MG63 (cell line): ENCODE measurements around the gene ZNF391. TPM values are rescaled to one million over a fixed set of nuclear protein-coding genes. Genes with fewer than 3 reads are reported as not detected.
"Not testable (repeated sequence)": the region's sequence is repeated elsewhere in the genome, so short reads cannot be mapped to it uniquely, and the experiment has no call there.

Experiments used
- DNase-seq: peaks from one replicate; pipeline ENCODE4 v3.0.0-alpha.2; 2020
- H3K27me3 ChIP-seq: fragments of 250-450 bp; sonication (Bioruptor Pico); 2 replicates; pipeline ENCODE4 v1.5.1; 2020; ENCODE audit warnings: mild to moderate bottlenecking, moderate library complexity
- H3K36me3 ChIP-seq: fragments of 250-450 bp; sonication (Bioruptor Pico); 2 replicates; pipeline ENCODE4 v1.5.1; 2020; ENCODE audit warnings: mild to moderate bottlenecking, moderate library complexity
- H3K4me3 ChIP-seq: fragments of 250-450 bp; sonication (Bioruptor Pico); 2 replicates; pipeline ENCODE4 v1.5.1; 2020; ENCODE audit warnings: mild to moderate bottlenecking, moderate library complexity
- H3K9me3 ChIP-seq: fragments of 250-450 bp; sonication (Bioruptor Pico); 2 replicates; pipeline ENCODE4 v1.5.1; 2020; ENCODE audit warnings: mild to moderate bottlenecking, moderate library complexity
- total RNA-seq: library from RNA; depleted of rRNA; stranded (reverse); fragments of >200 nt; shearing (Covaris generic); gene quantifications from 2 replicates; pipeline ENCODE4 v1.2.3, GENCODE V29; 2014; ENCODE audit warnings: low replicate concordance

Gene ZNF391
- total RNA-seq, 1 experiment from 2014 or later = 3.3 TPM

DNA sequence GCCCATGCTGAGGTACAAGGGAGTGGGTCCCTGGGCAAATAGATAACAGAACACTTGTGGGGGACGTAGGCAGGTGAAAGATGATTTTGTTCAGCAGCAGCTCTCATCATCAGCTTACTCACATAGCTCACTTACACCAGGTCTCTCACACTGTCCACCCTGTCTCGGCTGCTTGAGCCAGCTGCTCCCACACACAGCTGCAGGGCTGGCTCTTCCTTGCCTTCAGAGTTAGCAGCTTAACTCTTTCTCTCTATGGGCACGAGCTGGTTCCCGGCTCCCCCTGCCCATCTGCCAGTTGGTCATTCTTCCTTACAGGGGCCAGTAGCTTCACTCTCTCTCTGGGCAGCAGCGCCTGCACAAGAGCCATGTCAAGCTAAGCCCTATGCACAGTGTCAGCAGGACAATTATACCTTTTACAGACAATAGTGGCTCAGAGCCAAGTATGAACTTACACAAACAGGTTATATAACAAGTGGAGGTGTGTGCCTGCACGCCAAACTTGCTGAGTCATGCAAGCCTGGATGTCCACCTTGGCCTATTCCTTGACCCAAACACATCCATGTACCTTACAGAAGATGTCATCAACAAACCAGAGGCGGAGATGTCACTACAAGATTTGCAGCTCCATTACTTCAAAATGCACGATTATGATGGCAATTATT, 18.7 kb downstream of the ZNF391 start:
- Histone ChIP-seq H3K36me3 (peaks cover 6% of the 10 kb centered on the region), H3K27me3 (no peaks in the 10 kb centered on the region; the same call in 1 of the 2 replicates), H3K9me3 (peaks cover 19% of the 10 kb centered on the region), H3K4me3 (no peak overlapping the region)
- DNase-seq = no peak

DNA sequence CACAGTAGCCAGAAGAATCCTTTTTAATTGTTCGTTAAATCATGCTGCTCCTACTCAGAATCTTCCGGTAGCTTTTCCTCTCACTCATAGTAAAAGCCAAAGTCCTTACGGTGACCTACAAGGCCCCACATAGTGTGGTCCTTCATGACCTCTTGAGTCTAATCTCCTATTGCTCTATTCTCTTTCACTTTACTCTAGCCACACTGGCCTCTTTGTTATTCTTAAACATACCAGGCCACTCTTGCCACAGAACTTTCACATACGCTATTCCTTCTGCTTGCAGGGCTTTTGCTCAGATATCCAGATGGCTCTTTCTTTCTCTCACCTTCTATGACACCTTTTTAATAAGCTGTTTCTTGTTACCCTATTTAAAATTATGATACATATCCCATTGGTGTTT, 25.7 kb downstream of the ZNF391 start:
- Histone ChIP-seq H3K27me3 (no peaks in the 10 kb centered on the region; the same call in 1 of the 2 replicates), H3K36me3 (no peaks in the 10 kb centered on the region), H3K4me3 (no peak overlapping the region), H3K9me3 (peaks cover 13% of the 10 kb centered on the region; the same call in 1 of the 2 replicates)
- DNase-seq = no peak

DNA sequence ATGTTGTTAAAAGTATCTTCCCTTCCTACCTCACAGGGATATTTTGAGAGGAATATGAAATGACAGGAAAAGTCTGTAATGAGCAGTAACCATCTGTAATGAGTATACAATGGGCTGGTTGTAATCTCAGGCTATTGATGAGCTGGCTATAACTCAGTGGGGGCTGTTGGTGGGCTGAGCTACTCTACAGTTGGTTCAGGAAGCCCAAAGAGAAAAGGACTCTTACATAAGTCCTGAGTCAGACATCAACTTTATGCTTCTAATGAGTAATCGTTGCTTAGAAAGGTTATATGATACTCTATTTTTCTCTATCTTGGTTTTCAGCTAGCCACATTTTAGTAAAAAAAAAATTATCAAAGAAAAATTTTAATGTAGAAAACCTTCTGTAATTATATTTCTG, 26.4 kb downstream of the ZNF391 start:
- H3K36me3 ChIP-seq = no peaks in the 10 kb centered on the region
- H3K27me3 ChIP-seq = no peaks in the 10 kb centered on the region; the same call in 1 of the 2 replicates
- no peak for DNase-seq
- H3K4me3 ChIP-seq = no peak overlapping the region
- peaks cover 13% of the 10 kb centered on the region; the same call in 1 of the 2 replicates for H3K9me3 ChIP-seq

DNA sequence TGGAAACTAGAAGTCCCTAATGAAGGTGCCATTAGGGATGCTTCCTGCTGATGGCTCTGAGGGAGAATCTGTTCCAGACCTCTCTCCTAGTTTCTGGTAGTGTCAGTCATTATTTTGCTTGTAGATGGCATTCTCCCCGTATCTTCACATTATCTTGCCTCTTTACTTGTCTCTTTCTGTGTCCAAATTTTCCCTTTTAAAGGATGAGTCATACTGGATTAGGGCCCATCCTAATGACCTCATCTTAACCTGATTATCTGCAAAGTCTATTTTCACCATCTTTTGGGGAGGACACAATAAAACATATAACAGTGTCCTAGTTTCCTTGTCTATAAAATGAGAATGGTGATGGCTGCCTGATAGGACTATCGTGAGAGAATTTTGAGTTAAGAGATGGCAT, 27.3 kb downstream of the ZNF391 start:
- peaks cover 13% of the 10 kb centered on the region; the same call in 1 of the 2 replicates for H3K9me3 ChIP-seq
- no peaks in the 10 kb centered on the region for H3K27me3 ChIP-seq
- no peak for DNase-seq

DNA sequence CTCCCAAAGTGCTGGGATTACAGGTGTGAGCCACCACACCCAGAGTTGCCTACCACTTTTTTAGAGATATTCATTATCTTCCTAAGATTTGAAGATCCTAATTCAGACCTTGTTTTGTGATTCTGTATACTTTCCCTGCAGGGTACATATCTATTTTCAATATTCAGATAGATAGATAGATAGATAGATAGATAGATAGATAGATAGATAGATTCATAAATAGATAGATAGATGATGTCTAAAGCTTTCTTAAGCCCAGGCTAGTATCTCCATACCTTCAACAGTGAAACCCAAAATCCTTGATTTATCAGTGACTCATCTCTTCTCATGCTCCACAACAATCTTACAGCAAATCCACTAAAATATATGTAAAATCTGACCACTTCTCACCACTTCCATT, 30.8 kb downstream of the ZNF391 start:
- no peaks in the 10 kb centered on the region for H3K27me3 ChIP-seq
- no peak for DNase-seq
- H3K9me3 ChIP-seq = peaks cover 14% of the 10 kb centered on the region
- H3K4me3 ChIP-seq = no peak overlapping the region
- no peaks in the 10 kb centered on the region for H3K36me3 ChIP-seq

More for the DNA sequence above, 27.3 kb downstream of the ZNF391 start:
- no peaks in the 10 kb centered on the region for H3K36me3 ChIP-seq
- H3K4me3 ChIP-seq = no peak overlapping the region

DNA sequence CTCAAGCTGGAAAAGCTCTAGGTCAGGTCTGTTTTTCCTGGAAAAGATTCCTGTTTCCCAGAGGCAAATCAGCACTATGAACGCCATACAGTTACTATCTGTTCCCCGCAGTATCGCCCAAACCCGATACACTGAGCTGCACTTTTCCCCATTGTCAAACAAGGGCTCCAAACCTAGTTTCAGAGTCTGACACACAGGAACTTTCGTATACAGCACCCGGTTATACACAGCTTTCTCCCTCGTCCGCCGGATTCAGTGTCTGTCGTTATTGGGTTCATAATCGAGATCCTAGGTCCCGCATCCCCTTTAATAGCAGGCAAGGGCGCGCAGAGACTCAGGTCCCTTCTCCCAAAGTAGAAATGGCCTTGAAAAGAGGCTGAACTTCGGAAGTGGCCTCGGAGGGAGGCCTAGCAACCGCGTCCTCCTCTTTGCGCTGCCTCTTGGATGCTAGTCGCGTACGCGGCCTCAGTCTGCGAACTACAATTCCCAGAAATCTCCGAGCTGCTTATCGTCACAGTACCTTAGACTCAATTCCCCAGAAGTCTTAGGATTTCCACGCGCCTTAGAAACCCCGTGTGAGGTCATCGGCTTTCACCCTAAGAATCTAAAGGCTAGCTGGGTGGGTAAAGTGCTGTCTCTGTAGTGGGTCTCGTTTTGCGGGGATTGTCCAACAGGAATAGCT, 34.2 kb downstream of the ZNF391 start:
- H3K27me3 ChIP-seq = no peaks in the 10 kb centered on the region
- no peak for DNase-seq
- H3K4me3 ChIP-seq = no peak overlapping the region
- H3K36me3 ChIP-seq = no peaks in the 10 kb centered on the region
- peaks cover 3% of the 10 kb centered on the region for H3K9me3 ChIP-seq

DNA sequence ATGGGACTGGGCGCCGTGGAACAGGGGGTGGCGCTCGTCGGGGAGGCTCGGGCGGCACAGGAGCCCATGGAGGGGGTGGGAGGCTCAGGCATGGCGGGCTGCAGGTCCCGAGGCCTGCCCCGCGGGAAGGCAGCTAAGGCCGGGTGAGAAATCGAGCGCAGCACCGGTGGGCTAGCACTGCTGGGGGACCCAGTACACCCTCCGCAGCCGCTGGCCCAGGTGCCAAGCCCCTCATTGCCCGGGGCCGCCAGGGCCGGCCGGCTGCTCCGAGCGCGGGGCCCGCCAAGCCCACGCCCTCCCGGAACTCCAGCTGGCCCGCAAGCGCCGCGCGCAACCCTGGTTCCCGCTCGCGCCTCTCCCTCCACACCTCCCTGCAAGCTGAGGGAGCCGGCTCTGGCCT, 36.3 kb downstream of the ZNF391 start:
- not testable (repeated sequence) for H3K36me3 ChIP-seq, H3K27me3 ChIP-seq, DNase-seq, H3K9me3 ChIP-seq, H3K4me3 ChIP-seq

DNA sequence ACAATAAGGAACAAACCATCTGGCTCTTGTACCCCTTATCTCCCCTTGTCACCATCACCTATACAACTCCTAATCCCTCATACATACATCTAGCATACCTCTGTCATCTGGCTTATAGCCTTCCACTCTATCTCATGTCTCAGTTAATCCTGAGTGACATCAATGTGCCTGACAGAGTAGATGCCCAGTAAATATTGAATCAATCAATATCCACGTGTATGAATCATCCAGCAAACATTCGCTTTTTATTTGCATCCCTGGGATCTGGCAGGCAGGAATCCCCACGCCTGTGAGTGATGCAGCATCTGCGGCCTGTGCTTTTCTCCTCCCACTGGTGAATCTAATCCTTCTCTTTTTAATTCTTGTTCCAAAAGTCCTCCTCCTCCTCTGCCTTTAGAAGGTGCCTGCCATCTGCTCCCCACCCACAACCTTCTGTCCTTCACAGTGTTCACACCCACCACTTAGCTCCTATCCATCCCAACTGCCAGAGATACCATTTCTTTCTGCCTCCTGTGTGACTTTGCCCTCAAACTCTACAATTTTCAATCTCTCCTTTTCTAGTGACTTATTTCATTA, 37.6 kb downstream of the ZNF391 start:
- Histone ChIP-seq H3K4me3 (no peak overlapping the region), H3K9me3 (peaks cover 3% of the 10 kb centered on the region), H3K27me3 (no peaks in the 10 kb centered on the region), H3K36me3 (no peaks in the 10 kb centered on the region)
- no peak for DNase-seq

DNA sequence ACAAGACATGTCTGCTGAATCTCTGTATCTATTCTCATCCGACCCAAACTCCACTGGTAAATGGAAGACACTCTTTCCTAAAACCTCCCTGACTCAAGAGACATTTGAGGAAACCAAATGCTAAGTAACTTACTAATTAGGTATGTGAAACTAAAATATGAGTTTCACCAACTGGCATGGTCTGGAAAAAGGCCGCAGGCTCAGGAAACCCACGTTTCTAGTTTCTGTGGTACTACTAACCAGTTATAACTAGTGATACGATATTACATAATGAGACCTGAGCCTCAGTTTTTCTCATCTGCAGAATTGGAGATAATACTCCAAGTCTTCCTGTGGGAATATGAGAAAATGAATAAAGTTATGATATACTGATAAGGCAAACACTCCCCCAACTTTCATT, 39.9 kb downstream of the ZNF391 start:
- no peak for DNase-seq
- no peaks in the 10 kb centered on the region for H3K27me3 ChIP-seq
- peaks cover 5% of the 10 kb centered on the region for H3K9me3 ChIP-seq

DNA sequence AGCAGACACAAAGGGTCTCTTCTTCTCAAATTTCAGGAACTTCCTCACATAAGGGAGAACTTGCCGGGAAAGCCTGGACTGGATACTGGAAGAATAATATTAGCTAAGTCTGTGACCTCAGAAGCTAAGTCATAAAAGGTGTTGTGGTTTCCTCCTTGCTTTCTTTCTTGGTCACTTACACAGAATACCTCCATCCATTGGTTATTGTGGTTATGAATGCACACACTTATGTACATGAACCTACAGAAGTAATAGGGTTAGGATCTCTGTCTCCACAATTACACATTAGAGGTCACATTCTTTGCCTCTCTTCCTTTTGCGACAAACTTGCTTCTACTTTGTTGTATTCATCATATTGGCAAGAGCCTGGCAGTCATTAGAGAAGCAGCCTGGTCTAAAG, 40.4 kb downstream of the ZNF391 start:
- H3K27me3 ChIP-seq = no peaks in the 10 kb centered on the region
- H3K36me3 ChIP-seq = no peaks in the 10 kb centered on the region
- H3K9me3 ChIP-seq = peaks cover 5% of the 10 kb centered on the region
- no peak overlapping the region for H3K4me3 ChIP-seq
- DNase-seq = no peak

More for the DNA sequence above, 39.9 kb downstream of the ZNF391 start:
- Histone ChIP-seq H3K36me3 (no peaks in the 10 kb centered on the region), H3K4me3 (no peak overlapping the region)

DNA sequence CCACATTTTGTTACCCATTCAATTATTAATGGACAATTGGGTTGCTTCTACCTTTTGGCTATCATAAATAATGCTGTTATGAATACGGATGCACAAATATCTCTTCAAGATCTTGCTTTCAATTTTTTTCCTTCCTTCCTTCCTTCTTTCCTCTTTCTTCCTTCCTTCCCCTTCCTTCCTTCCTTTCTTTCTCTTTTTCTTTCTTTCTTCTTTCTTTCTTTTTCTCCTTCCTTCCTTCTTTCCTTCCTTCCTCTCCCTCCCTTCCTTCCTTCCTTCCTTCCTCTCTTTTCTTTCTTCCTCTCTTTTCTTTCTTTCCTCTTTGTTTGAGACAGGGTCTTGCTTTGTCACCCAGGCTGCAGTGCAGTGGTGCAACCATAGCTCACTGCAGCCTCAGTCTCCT, 45.2 kb downstream of the ZNF391 start:
- H3K27me3 ChIP-seq = no peaks in the 10 kb centered on the region
- H3K36me3 ChIP-seq = no peaks in the 10 kb centered on the region
- no peak for DNase-seq
- peaks cover 7% of the 10 kb centered on the region; the same call in 1 of the 2 replicates for H3K9me3 ChIP-seq
- no peak overlapping the region for H3K4me3 ChIP-seq

DNA sequence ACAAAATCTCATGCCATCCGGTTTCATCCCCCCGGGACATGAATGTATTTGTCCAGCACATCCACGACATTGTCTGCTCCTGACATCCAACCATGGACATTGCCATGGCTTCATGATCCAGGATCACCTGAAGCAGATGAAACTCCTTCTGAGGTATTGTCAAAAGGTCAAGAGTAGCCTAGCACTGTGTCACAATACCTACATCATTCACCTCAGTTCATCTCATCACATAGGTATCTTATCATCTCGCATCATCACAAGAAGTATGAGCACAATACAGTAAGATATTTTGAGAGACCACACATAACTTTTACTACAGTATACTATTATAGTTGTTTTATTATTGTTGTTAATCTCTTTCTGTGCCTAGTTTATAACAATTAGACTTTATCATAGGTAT, 50.8 kb downstream of the ZNF391 start:
- Histone ChIP-seq H3K36me3 (no peaks in the 10 kb centered on the region), H3K4me3 (no peak overlapping the region), H3K27me3 (no peaks in the 10 kb centered on the region), H3K9me3 (peaks cover 11% of the 10 kb centered on the region; the same call in 1 of the 2 replicates)
- DNase-seq = no peak

DNA sequence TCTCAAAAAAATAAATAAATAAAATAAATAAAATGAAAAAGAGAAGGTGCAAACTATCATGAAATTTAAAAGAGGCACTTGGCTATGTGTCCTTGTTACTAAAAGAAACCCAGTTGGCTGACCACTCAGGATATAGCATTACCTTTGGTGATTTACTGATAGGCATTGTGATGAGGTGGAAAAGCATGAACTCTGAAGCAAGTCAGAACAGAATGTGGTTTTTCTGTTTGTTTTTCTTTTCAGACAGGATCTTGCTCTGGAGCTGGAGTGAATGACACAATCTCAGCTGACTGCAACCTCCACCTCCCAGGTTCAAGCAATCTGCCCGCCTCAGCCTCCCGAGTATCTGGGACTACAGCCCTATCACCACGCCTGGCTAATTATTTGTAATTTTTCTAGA, 52.4 kb downstream of the ZNF391 start:
- Histone ChIP-seq H3K9me3 (peaks cover 15% of the 10 kb centered on the region), H3K4me3 (no peak overlapping the region), H3K36me3 (no peaks in the 10 kb centered on the region; the same call in 1 of the 2 replicates), H3K27me3 (no peaks in the 10 kb centered on the region)
- no peak for DNase-seq

DNA sequence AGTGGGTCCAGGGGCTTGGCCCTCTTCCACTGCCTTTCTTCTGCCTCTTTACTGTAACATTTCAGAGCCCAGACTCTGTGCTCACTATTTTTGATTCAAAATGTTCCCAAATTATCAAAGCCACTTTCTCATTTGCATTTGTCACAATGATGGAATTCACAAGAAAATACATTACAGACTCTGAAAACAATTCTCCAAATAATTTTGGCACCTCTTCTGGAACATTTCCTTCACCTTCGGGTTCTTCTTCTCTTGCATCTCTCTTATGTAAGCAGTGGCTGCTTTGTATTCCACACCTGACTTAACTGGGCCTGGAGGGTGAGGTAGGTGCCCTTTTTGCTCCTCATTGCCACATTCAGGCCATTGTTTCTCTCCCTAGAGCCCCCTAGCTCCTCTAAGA, 54.4 kb downstream of the ZNF391 start:
- peaks cover 27% of the 10 kb centered on the region for H3K9me3 ChIP-seq
- DNase-seq = no peak
- H3K27me3 ChIP-seq = no peaks in the 10 kb centered on the region
- H3K4me3 ChIP-seq = no peak overlapping the region
- H3K36me3 ChIP-seq = peaks cover 2% of the 10 kb centered on the region; the same call in 1 of the 2 replicates

DNA sequence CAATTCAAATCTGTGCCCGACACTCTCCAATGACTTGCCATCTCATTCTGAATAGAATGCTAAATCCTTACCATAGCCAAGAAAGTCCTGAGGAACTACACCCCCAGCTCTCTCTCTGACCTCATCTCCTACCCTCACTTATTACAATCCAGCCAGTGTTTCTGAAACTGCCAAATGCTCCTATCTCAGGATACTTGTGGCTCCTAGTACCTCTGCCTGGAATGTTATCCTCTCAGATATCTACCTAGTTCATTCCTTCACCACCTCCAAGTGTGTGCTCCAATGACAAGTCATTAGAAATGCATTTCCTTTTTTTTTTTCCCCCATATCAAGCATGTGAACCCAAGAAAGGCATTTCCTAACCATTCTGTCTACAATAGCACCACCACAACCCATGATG, 59.9 kb downstream of the ZNF391 start:
- Histone ChIP-seq H3K9me3 (peaks cover 77% of the 10 kb centered on the region), H3K36me3 (peaks cover 55% of the 10 kb centered on the region), H3K27me3 (no peaks in the 10 kb centered on the region), H3K4me3 (no peak overlapping the region)
- no peak for DNase-seq

DNA sequence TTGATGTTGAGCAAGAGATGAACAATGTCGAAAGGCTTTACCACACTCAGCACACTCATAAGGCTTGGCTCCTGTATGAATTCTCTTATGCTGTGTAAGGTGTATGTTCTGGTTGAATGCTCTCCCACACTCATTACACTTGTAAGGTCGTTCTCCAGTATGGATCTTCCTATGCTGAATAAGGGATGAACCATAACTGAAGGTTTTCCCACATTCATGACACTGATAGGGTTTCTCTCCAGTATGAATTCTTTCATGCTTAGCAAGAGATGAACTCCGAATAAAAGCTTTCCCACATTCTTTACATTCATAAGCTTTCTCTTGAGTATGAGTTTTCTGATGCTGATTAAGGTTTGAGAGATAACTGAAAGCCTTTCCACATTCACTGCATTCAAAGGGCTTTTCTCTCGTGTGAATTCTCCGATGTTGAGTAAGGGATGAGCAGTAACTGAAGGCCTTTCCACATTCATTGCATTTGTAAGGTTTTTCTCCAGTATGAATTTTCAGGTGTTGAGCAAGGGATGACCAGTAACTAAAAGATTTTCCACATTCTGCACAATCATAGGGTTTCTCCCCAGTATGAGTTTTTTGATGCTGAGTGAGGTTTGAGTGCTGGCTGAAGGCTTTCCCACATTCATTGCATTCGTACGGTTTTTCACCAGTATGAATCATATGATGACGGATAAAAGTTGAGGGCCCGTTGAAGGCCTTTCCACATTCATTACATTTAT, 63.3 kb downstream of the ZNF391 start:
- H3K4me3 ChIP-seq = no peak overlapping the region
- peaks cover 89% of the 10 kb centered on the region for H3K36me3 ChIP-seq
- no peak for DNase-seq
- peaks cover 97% of the 10 kb centered on the region for H3K9me3 ChIP-seq
- no peaks in the 10 kb centered on the region for H3K27me3 ChIP-seq

DNA sequence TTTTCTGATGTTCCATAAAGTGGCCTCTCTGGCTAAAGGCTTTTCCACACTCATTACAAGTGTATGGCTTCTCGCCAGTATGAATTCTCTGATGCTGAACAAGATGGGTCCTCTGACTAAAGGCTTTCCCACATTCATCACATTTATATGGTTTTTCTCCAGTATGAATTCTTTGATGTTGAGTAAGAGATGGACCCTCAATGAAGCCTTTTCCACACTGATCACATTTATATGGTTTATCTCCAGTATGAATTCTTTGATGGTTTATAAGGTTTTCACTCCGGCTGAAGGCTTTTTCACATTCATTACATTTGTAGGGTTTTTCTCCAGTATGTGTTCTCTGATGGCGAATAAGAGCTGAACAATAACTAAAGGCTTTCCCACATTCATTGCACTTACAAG, 63.9 kb downstream of the ZNF391 start:
- Histone ChIP-seq H3K9me3 (peaks cover 100% of the 10 kb centered on the region), H3K36me3 (peaks cover 96% of the 10 kb centered on the region)
- DNase-seq = no peak

More for the DNA sequence above, 63.9 kb downstream of the ZNF391 start:
- no peak overlapping the region for H3K4me3 ChIP-seq
- H3K27me3 ChIP-seq = no peaks in the 10 kb centered on the region
